T-helper 2 cell treated with Interferon-gamma antibody and Interleukin-4, amounts not matched to agents 5 μg/mL and 100 μg/mL, for 36 hours (primary cell): Measurements from ENCODE around the gene ARHGAP8.

Experiments
- DNase-seq: peaks from one replicate; pipeline ENCODE4 v3.0.0; 2021; ENCODE audit warnings: low spot score
- H3K27ac Mint-ChIP-seq: one replicate; pipeline ENCODE4 v1.8.0; 2021; ENCODE audit warnings: mild to moderate bottlenecking, mixed read lengths
- H3K27me3 Mint-ChIP-seq: one replicate; pipeline ENCODE4 v1.8.0; 2021; ENCODE audit warnings: low read depth, mixed read lengths
- H3K36me3 Mint-ChIP-seq: one replicate; pipeline ENCODE4 v1.8.0; 2021; ENCODE audit warnings: low read depth, mixed read lengths
- H3K4me1 Mint-ChIP-seq: one replicate; pipeline ENCODE4 v1.8.0; 2021; ENCODE audit warnings: low read depth, mixed read lengths
- H3K4me3 Mint-ChIP-seq: one replicate; pipeline ENCODE4 v1.8.0; 2022; ENCODE audit warnings: mild to moderate bottlenecking, moderate library complexity, mixed read lengths
- H3K9me3 Mint-ChIP-seq: one replicate; pipeline ENCODE4 v1.8.0; 2021; ENCODE audit warnings: mixed read lengths

Gene ARHGAP8

GRCh38 chr22:44752285-44753188 lies at the start of gene ARHGAP8:
Gene ARHGAP8 (plus strand): TSS chr22:44752575. CDS start chr22:44786528, 33,953 bp downstream.
- peaks cover 62% of the 10 kb centered on the region for H3K27me3 Mint-ChIP-seq
- peaks cover 3% of the 10 kb centered on the region for H3K4me1 Mint-ChIP-seq
- no peak for DNase-seq
- H3K27ac Mint-ChIP-seq: no peak within 1 kb of the TSS
- peaks cover 4% of the 10 kb centered on the region for H3K9me3 Mint-ChIP-seq
- H3K36me3 Mint-ChIP-seq: no peaks in the 10 kb centered on the region
- H3K4me3 Mint-ChIP-seq: peak within 1 kb of the TSS; percentile 65

- Mint-ChIP-seq H3K4me3 (peak overlapping the region; percentile 61), H3K27me3 (peaks cover 8% of the 10 kb centered on the region), H3K4me1 (peaks cover 3% of the 10 kb centered on the region), H3K9me3 (no peaks in the 10 kb centered on the region), H3K27ac (no peak overlapping the region), H3K36me3 (no peaks in the 10 kb centered on the region)
- DNase-seq: no peak
Observed at GRCh38 chr22:44703255-44703870, 49.0 kb upstream of the ARHGAP8 start.

- peaks cover 8% of the 10 kb centered on the region for H3K27me3 Mint-ChIP-seq
- H3K9me3 Mint-ChIP-seq: no peaks in the 10 kb centered on the region
- no peak overlapping the region for H3K4me3 Mint-ChIP-seq
- no peaks in the 10 kb centered on the region for H3K36me3 Mint-ChIP-seq
- no peak for DNase-seq
- peaks cover 3% of the 10 kb centered on the region for H3K4me1 Mint-ChIP-seq
- no peak overlapping the region for H3K27ac Mint-ChIP-seq
Observed at GRCh38 chr22:44704159-44705021, 48.0 kb upstream of the ARHGAP8 start.

- Mint-ChIP-seq H3K27ac (no peak overlapping the region), H3K27me3 (peaks cover 8% of the 10 kb centered on the region), H3K4me1 (peaks cover 3% of the 10 kb centered on the region), H3K9me3 (no peaks in the 10 kb centered on the region), H3K4me3 (no peak overlapping the region), H3K36me3 (no peaks in the 10 kb centered on the region)
- DNase-seq: no peak
Observed at GRCh38 chr22:44705022-44705297, 47.4 kb upstream of the ARHGAP8 start.

- Mint-ChIP-seq H3K27me3 (peaks cover 8% of the 10 kb centered on the region), H3K27ac (no peak overlapping the region), H3K4me1 (peaks cover 6% of the 10 kb centered on the region), H3K4me3 (no peak overlapping the region), H3K9me3 (no peaks in the 10 kb centered on the region), H3K36me3 (no peaks in the 10 kb centered on the region)
- no peak for DNase-seq
Observed at GRCh38 chr22:44706488-44706887, 45.9 kb upstream of the ARHGAP8 start.

GRCh38 chr22:44707178-44707577 lies 45.2 kb upstream of the ARHGAP8 start:
- Mint-ChIP-seq H3K27ac (no peak overlapping the region), H3K27me3 (peaks cover 8% of the 10 kb centered on the region), H3K4me1 (peaks cover 3% of the 10 kb centered on the region), H3K36me3 (no peaks in the 10 kb centered on the region), H3K4me3 (no peak overlapping the region), H3K9me3 (no peaks in the 10 kb centered on the region)
- no peak for DNase-seq

GRCh38 chr22:44707752-44708151 lies 44.6 kb upstream of the ARHGAP8 start:
- H3K27ac Mint-ChIP-seq: no peak overlapping the region
- no peaks in the 10 kb centered on the region for H3K9me3 Mint-ChIP-seq
- H3K36me3 Mint-ChIP-seq: no peaks in the 10 kb centered on the region
- DNase-seq: no peak
- H3K4me1 Mint-ChIP-seq: peaks cover 3% of the 10 kb centered on the region
- no peak overlapping the region for H3K4me3 Mint-ChIP-seq
- H3K27me3 Mint-ChIP-seq: peaks cover 8% of the 10 kb centered on the region

- Mint-ChIP-seq H3K9me3 (no peaks in the 10 kb centered on the region), H3K27ac (no peak overlapping the region), H3K36me3 (no peaks in the 10 kb centered on the region), H3K27me3 (no peaks in the 10 kb centered on the region), H3K4me3 (no peak overlapping the region), H3K4me1 (peaks cover 3% of the 10 kb centered on the region)
- DNase-seq: no peak
Observed at GRCh38 chr22:44709881-44710392, 42.4 kb upstream of the ARHGAP8 start.

GRCh38 chr22:44710474-44711240 lies 41.7 kb upstream of the ARHGAP8 start:
- no peak for DNase-seq
- Mint-ChIP-seq H3K4me1 (peaks cover 3% of the 10 kb centered on the region), H3K9me3 (no peaks in the 10 kb centered on the region), H3K36me3 (no peaks in the 10 kb centered on the region), H3K27ac (peak overlapping the region; percentile 1), H3K4me3 (peak overlapping the region; percentile 19), H3K27me3 (no peaks in the 10 kb centered on the region)

- Mint-ChIP-seq H3K4me3 (no peak overlapping the region), H3K4me1 (peaks cover 3% of the 10 kb centered on the region), H3K27me3 (no peaks in the 10 kb centered on the region), H3K36me3 (no peaks in the 10 kb centered on the region), H3K9me3 (no peaks in the 10 kb centered on the region), H3K27ac (peak overlapping the region; percentile 20)
- DNase-seq: no peak
Observed at GRCh38 chr22:44711241-44711560, 41.2 kb upstream of the ARHGAP8 start.

GRCh38 chr22:44711690-44712555 lies 40.5 kb upstream of the ARHGAP8 start:
- Mint-ChIP-seq H3K4me3 (no peak overlapping the region), H3K27me3 (no peaks in the 10 kb centered on the region), H3K36me3 (no peaks in the 10 kb centered on the region), H3K27ac (no peak overlapping the region), H3K9me3 (no peaks in the 10 kb centered on the region), H3K4me1 (peaks cover 3% of the 10 kb centered on the region)
- no peak for DNase-seq

GRCh38 chr22:44712962-44713361 lies 39.4 kb upstream of the ARHGAP8 start:
- no peaks in the 10 kb centered on the region for H3K9me3 Mint-ChIP-seq
- no peak overlapping the region for H3K27ac Mint-ChIP-seq
- no peak overlapping the region for H3K4me3 Mint-ChIP-seq
- no peak for DNase-seq
- H3K4me1 Mint-ChIP-seq: peaks cover 3% of the 10 kb centered on the region
- H3K27me3 Mint-ChIP-seq: no peaks in the 10 kb centered on the region
- no peaks in the 10 kb centered on the region for H3K36me3 Mint-ChIP-seq
